Fibroblast of lung (primary cell): ENCODE results near the gene UBQLN4. TPM values are rescaled to one million over a fixed set of nuclear protein-coding genes. Genes with fewer than 3 reads are reported as not detected.

Source experiments
- DNase-seq, 2 donors: peaks; one replicate each; pipeline versions ENCODE4 v3.0.0 to v3.0.0-alpha.2; 2010; ENCODE audit warnings: low read depth in 2 of 2
- H2AFZ ChIP-seq: 2 replicates; pipeline ENCODE4 v1.5.1; 2012; ENCODE audit warnings: low read length, control low read depth, inconsistent platforms
- H3K27ac ChIP-seq: 2 replicates; pipeline ENCODE4 v1.5.1; 2011; ENCODE audit warnings: low read length, control low read depth; ENCODE audit not compliant: insufficient read depth
- H3K27me3 ChIP-seq: 2 replicates; pipeline ENCODE4 v1.5.1; 2011; ENCODE audit warnings: mild to moderate bottlenecking, low read length; ENCODE audit not compliant: control insufficient read depth, insufficient read depth
- H3K36me3 ChIP-seq: 2 replicates; pipeline ENCODE4 v1.5.1; 2011; ENCODE audit warnings: low read length; ENCODE audit not compliant: control insufficient read depth, insufficient read depth
- H3K4me1 ChIP-seq: 2 replicates; pipeline ENCODE4 v1.5.1; 2011; ENCODE audit warnings: low read length; ENCODE audit not compliant: control insufficient read depth, insufficient read depth; ENCODE audit errors: extremely low read depth
- H3K4me2 ChIP-seq: 2 replicates; pipeline ENCODE4 v1.5.1; 2011; ENCODE audit warnings: low read length, control low read depth; ENCODE audit not compliant: insufficient read depth; ENCODE audit errors: extremely low read depth
- H3K4me3 ChIP-seq, 4 experiments: fragments of 200-600 bp in 1 of 4; sonication (generic) in 1 of 4; replicated peaks in 1 of 4; 2 replicates each; pipeline ENCODE4 v1.5.1; 2011 to 2016; ENCODE audit warnings: low read length in 4 of 4, low read depth in 3 of 4, mild to moderate bottlenecking in 3 of 4, control low read depth in 2 of 4, inconsistent platforms in 1 of 4, mixed read lengths in 1 of 4; ENCODE audit not compliant: insufficient read depth in 1 of 4; ENCODE audit errors: control extremely low read depth in 1 of 4
- H3K79me2 ChIP-seq: 2 replicates; pipeline ENCODE4 v1.5.1; 2012; ENCODE audit warnings: mild to moderate bottlenecking, low read length, inconsistent platforms; ENCODE audit not compliant: control insufficient read depth, insufficient read depth
- H3K9ac ChIP-seq: 2 replicates; pipeline ENCODE4 v1.5.1; 2011; ENCODE audit warnings: mild to moderate bottlenecking, low read length, control low read depth; ENCODE audit not compliant: insufficient read depth
- H3K9me3 ChIP-seq: 2 replicates; pipeline ENCODE4 v1.5.1; 2012; ENCODE audit warnings: low read depth, low read length; ENCODE audit not compliant: control insufficient read depth, insufficient read depth
- H4K20me1 ChIP-seq: 2 replicates; pipeline ENCODE4 v1.5.1; 2011; ENCODE audit warnings: low read length; ENCODE audit not compliant: control insufficient read depth, insufficient read depth; ENCODE audit errors: extremely low read depth
- EZH2 ChIP-seq: IDR thresholded peaks from 2 replicates; pipeline ENCODE4 v1.5.1; 2012; ENCODE audit warnings: low read length, control low read depth, mild to moderate bottlenecking; ENCODE audit errors: missing control alignments
- polyA plus RNA-seq, 2 donors: library from polyadenylated mRNA; depleted of rRNA in 1 of 2; stranded (reverse) in 1 of 2; unstranded in 1 of 2; fragments of >200 nt; gene quantifications; 2 replicates each; pipeline ENCODE4 v1.2.1, GENCODE V29; 2011 to 2012; ENCODE audit warnings: missing spikeins in 1 of 2
- total RNA-seq: library from RNA; depleted of rRNA; stranded (reverse); fragments of >200 nt; gene quantifications from 2 replicates; pipeline ENCODE4 v1.2.1, GENCODE V29; 2014
- TF ChIP-seq, protein P1 (sequence below), 2 donors: IDR thresholded peaks in 1 of 2; conservative IDR thresholded peaks in 1 of 2; 1 replicate in 1 of 2; 2 replicates in 1 of 2; pipeline ENCODE4 v1.5.1; 2011 to 2012; ENCODE audit warnings: low read length in 2 of 2, control low read depth in 1 of 2, inconsistent platforms in 1 of 2, low read depth in 1 of 2, mild to moderate bottlenecking in 1 of 2

UBQLN4 gene
- total and polyA plus RNA-seq, 2 donors (not counting 1 experiment from before 2014, with no cell fraction given), result 11.1 to 12.5 TPM

DNA sequence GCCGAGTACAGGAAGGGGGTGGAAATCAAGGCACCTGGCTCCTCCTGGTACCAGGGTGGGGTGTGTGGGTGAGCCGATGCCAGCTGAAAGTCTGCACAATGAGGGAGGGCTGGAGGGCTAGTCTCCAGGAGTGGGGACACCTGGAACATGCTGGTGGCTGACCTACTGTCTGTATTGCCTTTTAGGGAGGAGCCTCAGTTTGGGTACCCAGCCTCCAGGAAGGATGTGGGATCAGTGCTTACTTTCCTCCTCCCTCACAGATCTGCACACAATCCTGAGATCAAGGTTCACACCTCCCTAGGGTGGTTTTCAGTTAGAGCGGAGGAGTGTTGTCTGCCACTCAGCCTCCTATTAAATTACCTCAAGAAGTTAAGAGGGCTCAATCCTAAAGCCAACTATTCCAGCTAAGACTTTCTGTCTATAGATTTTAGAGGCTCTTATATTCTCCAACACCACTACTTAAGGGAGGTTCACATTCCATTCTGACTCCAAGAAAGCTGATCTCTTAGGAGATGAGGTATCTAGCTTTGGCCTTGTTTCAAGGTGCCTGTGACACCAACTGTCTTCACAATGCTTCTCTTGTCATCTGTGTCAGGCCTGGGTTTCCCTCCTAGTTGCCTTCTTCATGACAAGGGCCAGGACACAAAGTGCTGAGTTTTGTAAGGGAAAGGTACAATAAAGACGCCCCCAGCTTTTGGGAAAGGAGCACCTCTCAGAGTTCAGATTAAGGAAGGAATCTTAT, 48.6 kb downstream of the UBQLN4 start:
- no peaks in the 10 kb centered on the region for H3K27me3 ChIP-seq
- no peak overlapping the region for H3K4me2 ChIP-seq
- H3K27ac ChIP-seq, result no peak overlapping the region
- DNase-seq, result no peak
- H3K79me2 ChIP-seq, result no peaks in the 10 kb centered on the region
- no peak overlapping the region for H3K4me3 ChIP-seq
- no peak overlapping the region for H3K9ac ChIP-seq
- no peak overlapping the region for H2AFZ ChIP-seq
- H3K4me1 ChIP-seq, result no peaks in the 10 kb centered on the region
- no peaks in the 10 kb centered on the region for H4K20me1 ChIP-seq
- TF ChIP-seq EZH2, result no peak
- TF ChIP-seq, protein P1, sequence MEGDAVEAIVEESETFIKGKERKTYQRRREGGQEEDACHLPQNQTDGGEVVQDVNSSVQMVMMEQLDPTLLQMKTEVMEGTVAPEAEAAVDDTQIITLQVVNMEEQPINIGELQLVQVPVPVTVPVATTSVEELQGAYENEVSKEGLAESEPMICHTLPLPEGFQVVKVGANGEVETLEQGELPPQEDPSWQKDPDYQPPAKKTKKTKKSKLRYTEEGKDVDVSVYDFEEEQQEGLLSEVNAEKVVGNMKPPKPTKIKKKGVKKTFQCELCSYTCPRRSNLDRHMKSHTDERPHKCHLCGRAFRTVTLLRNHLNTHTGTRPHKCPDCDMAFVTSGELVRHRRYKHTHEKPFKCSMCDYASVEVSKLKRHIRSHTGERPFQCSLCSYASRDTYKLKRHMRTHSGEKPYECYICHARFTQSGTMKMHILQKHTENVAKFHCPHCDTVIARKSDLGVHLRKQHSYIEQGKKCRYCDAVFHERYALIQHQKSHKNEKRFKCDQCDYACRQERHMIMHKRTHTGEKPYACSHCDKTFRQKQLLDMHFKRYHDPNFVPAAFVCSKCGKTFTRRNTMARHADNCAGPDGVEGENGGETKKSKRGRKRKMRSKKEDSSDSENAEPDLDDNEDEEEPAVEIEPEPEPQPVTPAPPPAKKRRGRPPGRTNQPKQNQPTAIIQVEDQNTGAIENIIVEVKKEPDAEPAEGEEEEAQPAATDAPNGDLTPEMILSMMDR (conservative IDR thresholded peaks at IDR 0.05 in 1 of 2, IDR thresholded peaks at IDR 0.05 in 1 of 2; ENCODE audit: low read depth in 1 of 2, low read length in 2 of 2), result no peak
- peaks cover 10% of the 10 kb centered on the region for H3K36me3 ChIP-seq
- no peaks in the 10 kb centered on the region for H3K9me3 ChIP-seq

GRCh38 chr1:156003923-156004188, 49.7 kb downstream of the UBQLN4 start:
- no peak overlapping the region for H3K9ac ChIP-seq
- H3K4me3 ChIP-seq, result no peak overlapping the region
- peaks cover 4% of the 10 kb centered on the region for H3K36me3 ChIP-seq
- H3K4me1 ChIP-seq, result no peaks in the 10 kb centered on the region
- TF ChIP-seq, protein P1 (conservative IDR thresholded peaks at IDR 0.05 in 1 of 2, IDR thresholded peaks at IDR 0.05 in 1 of 2; ENCODE audit: low read depth in 1 of 2, low read length in 2 of 2), result no peak
- no peak for TF ChIP-seq EZH2
- no peaks in the 10 kb centered on the region for H3K27me3 ChIP-seq
- no peak for DNase-seq
- no peaks in the 10 kb centered on the region for H3K79me2 ChIP-seq
- H4K20me1 ChIP-seq, result no peaks in the 10 kb centered on the region
- H3K27ac ChIP-seq, result no peak overlapping the region
- no peak overlapping the region for H3K4me2 ChIP-seq
- H2AFZ ChIP-seq, result no peak overlapping the region
- no peaks in the 10 kb centered on the region for H3K9me3 ChIP-seq

DNA sequence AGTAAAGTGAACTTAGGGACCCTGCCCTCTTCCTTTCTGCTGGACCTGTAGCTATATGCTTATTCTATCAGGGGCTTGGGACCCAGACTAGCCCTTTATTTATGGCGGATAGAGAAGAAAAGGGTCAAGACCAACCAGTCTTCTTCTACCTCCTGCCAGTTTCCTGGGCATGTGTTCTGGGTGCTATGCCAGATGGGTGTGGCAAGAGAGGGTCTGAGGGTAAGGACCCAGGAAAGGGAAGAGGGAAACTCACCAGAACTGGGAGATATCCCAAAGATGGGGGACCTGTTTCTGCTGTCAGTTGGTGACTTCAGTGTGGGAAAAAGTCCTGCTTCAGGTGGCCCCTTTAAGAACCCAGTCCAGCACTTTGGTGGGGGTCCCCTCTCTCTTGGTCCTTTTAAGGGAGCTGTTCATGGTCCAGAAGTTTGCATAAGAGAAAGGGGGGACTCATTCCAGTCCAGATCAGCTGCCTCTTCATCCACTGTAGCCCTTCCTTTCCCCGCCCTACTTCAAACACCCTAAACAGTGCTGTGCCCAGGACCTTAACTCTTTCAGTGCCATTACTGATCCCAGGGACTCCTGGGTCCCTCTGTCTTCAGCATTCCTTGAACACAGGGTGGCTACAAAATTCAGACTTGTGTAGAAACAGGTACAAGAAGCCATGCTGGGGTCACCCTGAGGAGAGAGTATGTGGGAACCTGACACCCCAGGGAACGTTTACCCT, 51.2 kb downstream of the UBQLN4 start:
- no peak overlapping the region for H2AFZ ChIP-seq
- TF ChIP-seq, protein P1 (conservative IDR thresholded peaks at IDR 0.05 in 1 of 2, IDR thresholded peaks at IDR 0.05 in 1 of 2; ENCODE audit: low read depth in 1 of 2, low read length in 2 of 2), result no peak
- no peak for TF ChIP-seq EZH2
- no peaks in the 10 kb centered on the region for H4K20me1 ChIP-seq
- no peak overlapping the region for H3K9ac ChIP-seq
- H3K27ac ChIP-seq, result no peak overlapping the region
- no peaks in the 10 kb centered on the region for H3K79me2 ChIP-seq
- H3K4me3 ChIP-seq, result no peak overlapping the region
- no peak for DNase-seq
- no peaks in the 10 kb centered on the region for H3K9me3 ChIP-seq
- H3K4me1 ChIP-seq, result no peaks in the 10 kb centered on the region
- H3K4me2 ChIP-seq, result no peak overlapping the region
- peaks cover 1% of the 10 kb centered on the region for H3K36me3 ChIP-seq
- no peaks in the 10 kb centered on the region for H3K27me3 ChIP-seq
